WTC11 (cell line): Measurements from ENCODE around the gene EDDM13. TPM values are rescaled to one million over a fixed set of nuclear protein-coding genes. Genes with fewer than 3 reads are reported as not detected.

Experiments used
- ATAC-seq: fragments of 200-7000 bp; cut with Tn5 transposase; 2 replicates; pipeline ENCODE4 v1.10.0; 2021; ENCODE audit warnings: mild to moderate bottlenecking, moderate library complexity
- CTCF ChIA-PET: fragments of 300-600 bp; sonication (Branson Sonifier 250); formaldehyde crosslinking; loops from one replicate; lab custom pipeline; 2021; ENCODE audit warnings: antibody characterized with exemption; lab: Charles Lee
- POLR2A ChIA-PET: fragments of 350-600 bp; sonication (Branson Sonifier 250); formaldehyde crosslinking; loops from one replicate; lab custom pipeline; 2021; ENCODE audit warnings: antibody characterized with exemption; lab: Charles Lee
- DNase-seq: peaks from one replicate; pipeline ENCODE4 v3.0.0; 2021; ENCODE audit warnings: low spot score
- H3K27ac Mint-ChIP-seq: 2 replicates; pipeline ENCODE4 v1.8.0; 2021; ENCODE audit warnings: mixed read lengths
- H3K27me3 Mint-ChIP-seq: 2 replicates; pipeline ENCODE4 v1.8.0; 2021; ENCODE audit warnings: low read depth, mild to moderate bottlenecking, moderate library complexity, mixed read lengths
- H3K36me3 Mint-ChIP-seq: 2 replicates; pipeline ENCODE4 v1.8.0; 2021; ENCODE audit warnings: mixed read lengths
- H3K4me1 Mint-ChIP-seq: 2 replicates; pipeline ENCODE4 v1.8.0; 2022; ENCODE audit warnings: mixed read lengths
- H3K4me3 Mint-ChIP-seq: 2 replicates; pipeline ENCODE4 v1.8.0; 2021; ENCODE audit warnings: mild to moderate bottlenecking, moderate library complexity, mixed read lengths
- H3K9me3 Mint-ChIP-seq: 2 replicates; pipeline ENCODE4 v1.8.0; 2021; ENCODE audit warnings: mixed read lengths
- ARID4B ChIP-seq: sonication (generic); formaldehyde crosslinking; IDR thresholded peaks from 2 replicates; pipeline ENCODE4 v1.8.0; 2023; ENCODE audit warnings: missing genetic modification reagents, mild to moderate bottlenecking, borderline replicate concordance
- E2F5 ChIP-seq: sonication (generic); formaldehyde crosslinking; IDR thresholded peaks from 2 replicates; pipeline ENCODE4 v1.8.1; 2022; ENCODE audit warnings: mild to moderate bottlenecking, moderate library complexity, missing genetic modification reagents
- FOXK1 ChIP-seq: sonication (generic); formaldehyde crosslinking; IDR thresholded peaks from 2 replicates; pipeline ENCODE4 v1.8.0; 2022; ENCODE audit warnings: mild to moderate bottlenecking, moderate library complexity, missing genetic modification reagents
- GTF2I ChIP-seq: fragments of 250-450 bp; sonication (Bioruptor Pico); conservative IDR thresholded peaks from 2 replicates; pipeline ENCODE4 v1.4.0; 2021; ENCODE audit warnings: mild to moderate bottlenecking
- HMGA2 ChIP-seq: fragments of 250-450 bp; sonication (Bioruptor Pico); IDR thresholded peaks from 2 replicates; pipeline ENCODE4 v1.4.0; 2021; ENCODE audit warnings: mild to moderate bottlenecking, moderate library complexity
- HMGXB4 ChIP-seq: sonication (generic); formaldehyde crosslinking; IDR thresholded peaks from 2 replicates; pipeline ENCODE4 v1.8.1; 2023; ENCODE audit warnings: mild to moderate bottlenecking, moderate library complexity, missing genetic modification reagents
- MYBL2 ChIP-seq: sonication (generic); formaldehyde crosslinking; IDR thresholded peaks from 2 replicates; pipeline ENCODE4 v1.8.1; 2023; ENCODE audit warnings: mild to moderate bottlenecking, moderate library complexity, missing genetic modification reagents
- OVOL2 ChIP-seq: fragments of 250-450 bp; sonication (Bioruptor Pico); IDR thresholded peaks from 2 replicates; pipeline ENCODE4 v1.9.0; 2021; ENCODE audit warnings: mild to moderate bottlenecking, borderline replicate concordance
- SP1 ChIP-seq: sonication (generic); formaldehyde crosslinking; conservative IDR thresholded peaks from 2 replicates; pipeline ENCODE4 v1.8.1; 2022; ENCODE audit warnings: missing genetic modification reagents
- total RNA-seq: library from RNA; stranded (reverse); gene quantifications from 3 replicates; pipeline ENCODE4 v1.2.3, GENCODE V29; 2021
- TF ChIP-seq, protein P1 (sequence below): sonication (generic); formaldehyde crosslinking; IDR thresholded peaks from 2 replicates; pipeline ENCODE4 v1.8.1; 2022; ENCODE audit warnings: mild to moderate bottlenecking, missing genetic modification reagents, moderate library complexity, borderline replicate concordance
- TF ChIP-seq, protein P2 (sequence below): fragments of 200-600 bp; IDR thresholded peaks from 2 replicates; pipeline ENCODE4 v1.8.0; 2022; ENCODE audit warnings: antibody characterized with exemption

EDDM13 gene
- total RNA-seq, 1 experiment from 2014 or later: not detected

DNA sequence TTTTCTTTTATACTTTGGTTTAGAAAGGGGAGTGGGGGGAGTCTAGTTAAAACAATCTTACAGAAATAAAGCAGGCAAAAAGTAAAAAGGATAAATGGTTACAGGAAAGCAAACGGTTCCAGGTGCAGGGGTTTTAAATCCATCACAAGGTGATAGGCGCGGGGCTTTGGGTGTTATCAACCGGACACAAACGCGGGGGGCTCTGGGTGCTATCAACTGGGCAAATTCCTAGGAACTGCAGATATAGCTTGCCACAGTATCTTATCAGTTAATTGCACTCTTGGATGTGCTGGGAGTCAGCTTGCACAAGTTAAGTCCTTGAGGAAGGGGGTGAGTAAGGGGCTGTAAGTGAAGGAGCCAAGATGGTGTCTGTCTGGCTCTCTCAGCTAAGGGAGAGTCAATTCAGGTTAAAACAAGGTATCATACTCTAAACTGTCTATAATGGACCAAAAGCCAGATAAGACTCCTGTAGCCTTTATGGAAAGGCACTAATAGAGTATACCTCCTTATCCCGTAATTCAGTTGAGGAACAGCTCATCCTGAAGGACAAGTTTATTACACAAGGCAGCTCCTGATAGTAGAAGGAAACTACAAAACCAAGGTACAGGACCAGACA is 74.7 kb downstream of the EDDM13 start (continued):
- TF ChIP-seq SP1 (CRISPR knock-in tag): no peak

DNA sequence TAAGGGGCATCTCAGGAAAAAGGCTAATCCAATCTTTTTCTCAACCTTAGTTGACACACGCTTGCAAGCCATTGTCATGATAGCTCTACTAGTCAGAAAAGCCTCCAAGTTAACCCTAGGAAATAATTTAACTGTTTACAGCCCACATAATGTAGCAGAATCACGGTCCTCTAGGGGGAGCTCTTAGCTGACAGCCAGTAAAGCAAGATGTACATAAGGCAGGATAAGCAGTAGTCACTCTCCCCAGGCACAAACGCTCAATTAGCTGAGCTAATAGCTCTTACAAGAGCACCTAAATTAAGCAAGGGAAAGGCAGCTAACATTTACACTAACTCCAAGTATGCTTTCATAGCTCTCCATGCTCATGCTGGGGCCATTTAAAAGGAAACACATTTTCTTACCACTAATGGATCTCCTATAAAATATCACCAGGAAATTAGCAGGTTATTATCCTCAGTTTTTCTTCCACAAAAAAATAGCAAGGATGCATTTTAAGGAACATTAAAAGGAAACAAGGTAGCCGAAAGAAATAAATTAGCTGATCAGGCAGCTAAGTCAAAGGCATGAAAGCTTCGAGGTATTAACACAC is 75.8 kb downstream of the EDDM13 start:
- 0 out of 2 replicates have a peak, but pooled peaks have one; percentile 30 for ATAC-seq
- POLR2A ChIA-PET: no interaction called here
- peaks cover 6% of the 10 kb centered on the region for H3K36me3 Mint-ChIP-seq
- peak; percentile 34 for DNase-seq
- no peaks in the 10 kb centered on the region for H3K27me3 Mint-ChIP-seq
- TF ChIP-seq MYBL2: no peak
- peak; percentile 87 for TF ChIP-seq GTF2I
- no peak for TF ChIP-seq OVOL2 (CRISPR knock-in tag)
- TF ChIP-seq, protein P1, sequence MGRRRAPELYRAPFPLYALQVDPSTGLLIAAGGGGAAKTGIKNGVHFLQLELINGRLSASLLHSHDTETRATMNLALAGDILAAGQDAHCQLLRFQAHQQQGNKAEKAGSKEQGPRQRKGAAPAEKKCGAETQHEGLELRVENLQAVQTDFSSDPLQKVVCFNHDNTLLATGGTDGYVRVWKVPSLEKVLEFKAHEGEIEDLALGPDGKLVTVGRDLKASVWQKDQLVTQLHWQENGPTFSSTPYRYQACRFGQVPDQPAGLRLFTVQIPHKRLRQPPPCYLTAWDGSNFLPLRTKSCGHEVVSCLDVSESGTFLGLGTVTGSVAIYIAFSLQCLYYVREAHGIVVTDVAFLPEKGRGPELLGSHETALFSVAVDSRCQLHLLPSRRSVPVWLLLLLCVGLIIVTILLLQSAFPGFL: no peak
- no peak for TF ChIP-seq FOXK1 (CRISPR knock-in tag)
- TF ChIP-seq HMGXB4 (CRISPR knock-in tag): no peak
- TF ChIP-seq, protein P2, sequence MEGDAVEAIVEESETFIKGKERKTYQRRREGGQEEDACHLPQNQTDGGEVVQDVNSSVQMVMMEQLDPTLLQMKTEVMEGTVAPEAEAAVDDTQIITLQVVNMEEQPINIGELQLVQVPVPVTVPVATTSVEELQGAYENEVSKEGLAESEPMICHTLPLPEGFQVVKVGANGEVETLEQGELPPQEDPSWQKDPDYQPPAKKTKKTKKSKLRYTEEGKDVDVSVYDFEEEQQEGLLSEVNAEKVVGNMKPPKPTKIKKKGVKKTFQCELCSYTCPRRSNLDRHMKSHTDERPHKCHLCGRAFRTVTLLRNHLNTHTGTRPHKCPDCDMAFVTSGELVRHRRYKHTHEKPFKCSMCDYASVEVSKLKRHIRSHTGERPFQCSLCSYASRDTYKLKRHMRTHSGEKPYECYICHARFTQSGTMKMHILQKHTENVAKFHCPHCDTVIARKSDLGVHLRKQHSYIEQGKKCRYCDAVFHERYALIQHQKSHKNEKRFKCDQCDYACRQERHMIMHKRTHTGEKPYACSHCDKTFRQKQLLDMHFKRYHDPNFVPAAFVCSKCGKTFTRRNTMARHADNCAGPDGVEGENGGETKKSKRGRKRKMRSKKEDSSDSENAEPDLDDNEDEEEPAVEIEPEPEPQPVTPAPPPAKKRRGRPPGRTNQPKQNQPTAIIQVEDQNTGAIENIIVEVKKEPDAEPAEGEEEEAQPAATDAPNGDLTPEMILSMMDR: peak; percentile 56
- H3K4me3 Mint-ChIP-seq: no peak overlapping the region
- H3K4me1 Mint-ChIP-seq: peaks cover 43% of the 10 kb centered on the region
- H3K27ac Mint-ChIP-seq: no peak overlapping the region
- CTCF ChIA-PET: interaction anchor here (0.5 to 6.0 kb wide), 22 partner anchors 10 to 969 kb away, joined by 3 to 57 read pairs (median 5); partner anchors contain the start of genes ZNF71 and ZSCAN5A
- peaks cover 7% of the 10 kb centered on the region for H3K9me3 Mint-ChIP-seq

DNA sequence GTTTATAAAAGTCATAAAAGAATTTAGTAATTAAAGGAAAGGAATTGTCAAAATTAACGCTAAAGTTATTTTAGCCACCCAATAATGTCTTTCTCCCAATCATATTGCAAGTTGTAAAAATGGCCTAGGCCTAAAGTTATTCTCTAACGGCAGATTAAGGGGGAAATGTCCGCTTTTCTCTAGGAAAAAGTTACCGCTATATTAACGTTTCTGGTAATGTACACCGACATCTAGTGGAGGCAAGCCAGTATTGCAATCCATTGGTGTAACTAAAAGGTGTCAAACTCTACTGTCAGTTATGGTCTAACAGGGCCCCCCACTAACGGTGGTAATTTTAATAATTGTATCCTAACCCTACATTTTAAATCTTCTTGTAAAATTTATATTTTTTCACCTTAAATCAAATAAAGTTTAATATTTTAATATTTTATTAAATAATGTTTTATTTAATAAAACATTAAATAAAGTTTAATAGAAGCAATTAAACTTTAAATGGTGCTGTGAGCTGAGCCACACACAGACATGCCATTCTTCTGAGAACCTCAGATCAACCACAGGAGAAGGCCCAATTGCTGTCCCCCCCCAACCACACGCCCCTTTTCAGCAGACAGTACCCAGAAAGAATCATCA is 78.0 kb downstream of the EDDM13 start:
- ChIA-PET POLR2A (no interaction called here), CTCF (interaction anchor here (1.0 to 1.7 kb wide), 3 partner anchors 17 to 284 kb away, joined by 5 to 8 read pairs (median 6); no protein-coding TSS in a partner anchor)
- peak; percentile 55 for DNase-seq
- Mint-ChIP-seq H3K4me3 (no peak overlapping the region), H3K36me3 (no peaks in the 10 kb centered on the region), H3K4me1 (peaks cover 38% of the 10 kb centered on the region), H3K9me3 (no peaks in the 10 kb centered on the region), H3K27ac (no peak overlapping the region), H3K27me3 (no peaks in the 10 kb centered on the region)
- no peak for ATAC-seq
- TF ChIP-seq ARID4B (CRISPR knock-in tag): no peak
- TF ChIP-seq, protein P2: peak; percentile 81
- TF ChIP-seq HMGA2: peak; percentile 96
- no peak for TF ChIP-seq E2F5 (CRISPR knock-in tag)
